ENCODE results near the gene ST6GAL2.

ST6GAL2 gene

DNA sequence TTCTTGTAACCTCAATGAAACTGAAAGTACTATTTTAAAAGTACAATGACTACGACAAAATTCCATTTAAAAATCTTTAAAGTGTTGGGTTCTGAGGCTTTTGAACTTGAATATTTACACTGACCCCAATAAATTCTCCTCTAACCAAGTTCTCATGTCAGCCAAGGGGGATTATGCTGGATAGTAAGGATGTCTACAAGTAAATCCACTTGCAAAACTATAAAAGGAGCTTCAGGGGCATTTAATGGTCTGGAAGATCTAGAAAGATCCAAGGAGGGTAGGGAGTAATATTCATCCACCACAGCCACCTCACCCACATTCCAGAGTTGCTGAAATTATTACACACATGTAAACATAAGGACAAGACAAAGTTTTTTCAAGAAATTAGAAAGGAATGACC is 81.8 kb downstream of the ST6GAL2 start:
- Histone ChIP-seq H3K4me3 (ENCODE audit: low read length in 2 of 2) (no peak overlapping the region), H3K4me2 (ENCODE audit: insufficient read depth, low read length, poor library complexity, severe bottlenecking) (no peak overlapping the region), H4K8ac (ENCODE audit: low read depth, low read length) (no peak overlapping the region), H3K4me1 (ENCODE audit: control insufficient read depth in 2 of 2, insufficient read depth in 1 of 2, low read depth in 1 of 2, low read length in 2 of 2) (peaks cover 0 to 7% of the 10 kb centered on the region in 2 donors), H2BK120ac (ENCODE audit: low read depth, low read length) (no peak overlapping the region), H3K9ac (ENCODE audit: low read depth, low read length, poor library complexity) (no peak overlapping the region), H2AK5ac (ENCODE audit: low read depth, low read length) (no peak overlapping the region), H3K27ac (replicated peaks; ENCODE audit: low read length) (no peak overlapping the region), H3K18ac (ENCODE audit: low read length) (no peak overlapping the region), H3K14ac (ENCODE audit: low read length) (no peak overlapping the region), H3K27me3 (ENCODE audit: control insufficient read depth in 3 of 3, insufficient read depth in 3 of 3, low read depth in 1 of 3, low read length in 3 of 3) (peaks cover 0 to 16% (median 0%) of the 10 kb centered on the region in 3 experiments), H2BK15ac (ENCODE audit: low read length) (no peak overlapping the region), H2BK5ac (ENCODE audit: low read length) (no peak overlapping the region), H3K9me3 (replicated peaks in 1 of 2; ENCODE audit: control insufficient read depth in 2 of 2, insufficient read depth in 1 of 2, low read depth in 1 of 2, low read length in 2 of 2) (no peaks in the 10 kb centered on the region), H2AFZ (ENCODE audit: low read length) (no peak overlapping the region), H3K36me3 (replicated peaks in 1 of 2; ENCODE audit: control insufficient read depth in 2 of 2, insufficient read depth in 2 of 2, low read length in 2 of 2) (peaks cover 0 to 2% of the 10 kb centered on the region in 2 donors), H2BK12ac (ENCODE audit: low read length) (no peak overlapping the region), H3K23ac (ENCODE audit: low read depth, low read length, poor library complexity) (no peak overlapping the region), H4K91ac (ENCODE audit: low read depth, low read length, poor library complexity) (no peak overlapping the region), H3K79me1 (ENCODE audit: low read depth, low read length) (no peaks in the 10 kb centered on the region), H3K4ac (ENCODE audit: low read length) (no peak overlapping the region)
- WGBS, 2 donors (ENCODE audit: extremely low coverage in 2 of 2, insufficient read length in 2 of 2, insufficient replicate concordance in 1 of 2), result no CpG with 5 or more reads among the region's 1 CpG
- DNase-seq (ENCODE audit: low spot score), result no peak

DNA sequence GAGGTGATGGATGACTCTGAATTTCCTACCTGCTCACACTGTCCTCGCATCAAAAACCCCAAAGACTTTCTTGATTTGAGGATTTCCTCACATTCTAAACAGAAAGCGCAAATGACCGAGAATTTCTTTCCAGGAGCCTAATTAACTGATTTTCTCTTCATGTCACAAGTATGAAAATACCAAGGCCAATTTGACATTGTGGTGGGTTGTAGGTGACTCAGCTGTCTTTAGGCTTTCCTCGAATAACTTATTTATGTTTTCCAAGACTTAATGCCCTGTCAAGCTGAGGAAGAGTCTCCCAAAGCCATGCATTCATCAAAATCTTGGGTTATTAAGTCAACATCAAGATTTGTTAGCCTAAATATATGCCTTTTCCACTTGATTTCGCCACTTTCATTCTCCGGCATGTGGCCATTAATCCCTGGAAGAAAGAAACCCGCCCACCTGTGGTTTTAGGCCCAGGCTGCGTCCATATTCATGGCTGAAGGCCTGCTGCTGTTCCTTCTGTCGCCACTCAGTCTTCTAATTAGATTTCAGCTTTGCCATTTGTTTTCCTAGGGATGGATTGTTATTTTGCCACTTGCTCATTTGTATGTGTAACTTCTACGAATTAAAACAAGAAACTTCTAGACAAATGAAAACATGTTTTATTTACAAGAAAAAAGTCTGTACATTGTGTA is 84.9 kb downstream of the ST6GAL2 start:
- Histone ChIP-seq H4K8ac (ENCODE audit: low read depth, low read length) (no peak overlapping the region), H3K36me3 (replicated peaks in 1 of 2; ENCODE audit: control insufficient read depth in 2 of 2, insufficient read depth in 2 of 2, low read length in 2 of 2) (no peaks in the 10 kb centered on the region), H3K27ac (replicated peaks; ENCODE audit: low read length) (no peak overlapping the region), H3K9ac (ENCODE audit: low read depth, low read length, poor library complexity) (no peak overlapping the region), H3K4me3 (ENCODE audit: low read length in 2 of 2) (no peak overlapping the region), H3K27me3 (ENCODE audit: control insufficient read depth in 3 of 3, insufficient read depth in 3 of 3, low read depth in 1 of 3, low read length in 3 of 3) (peaks cover 0 to 16% (median 0%) of the 10 kb centered on the region in 3 experiments), H3K79me1 (ENCODE audit: low read depth, low read length) (no peaks in the 10 kb centered on the region), H3K4ac (ENCODE audit: low read length) (no peak overlapping the region), H2BK120ac (ENCODE audit: low read depth, low read length) (no peak overlapping the region), H3K14ac (ENCODE audit: low read length) (no peak overlapping the region), H3K9me3 (replicated peaks in 1 of 2; ENCODE audit: control insufficient read depth in 2 of 2, insufficient read depth in 1 of 2, low read depth in 1 of 2, low read length in 2 of 2) (no peaks in the 10 kb centered on the region), H2BK5ac (ENCODE audit: low read length) (no peak overlapping the region), H2AFZ (ENCODE audit: low read length) (no peak overlapping the region), H2BK12ac (ENCODE audit: low read length) (no peak overlapping the region), H3K23ac (ENCODE audit: low read depth, low read length, poor library complexity) (no peak overlapping the region), H3K4me1 (ENCODE audit: control insufficient read depth in 2 of 2, insufficient read depth in 1 of 2, low read depth in 1 of 2, low read length in 2 of 2) (peaks cover 0 to 7% of the 10 kb centered on the region in 2 donors), H3K18ac (ENCODE audit: low read length) (no peak overlapping the region), H2AK5ac (ENCODE audit: low read depth, low read length) (no peak overlapping the region), H4K91ac (ENCODE audit: low read depth, low read length, poor library complexity) (no peak overlapping the region), H2BK15ac (ENCODE audit: low read length) (no peak overlapping the region), H3K4me2 (ENCODE audit: insufficient read depth, low read length, poor library complexity, severe bottlenecking) (no peak overlapping the region)
- DNase-seq (ENCODE audit: low spot score), result peak; percentile 55
- WGBS, 2 donors (ENCODE audit: extremely low coverage in 2 of 2, insufficient read length in 2 of 2, insufficient replicate concordance in 1 of 2), result no CpG with 5 or more reads among the region's 10 CpGs

DNA sequence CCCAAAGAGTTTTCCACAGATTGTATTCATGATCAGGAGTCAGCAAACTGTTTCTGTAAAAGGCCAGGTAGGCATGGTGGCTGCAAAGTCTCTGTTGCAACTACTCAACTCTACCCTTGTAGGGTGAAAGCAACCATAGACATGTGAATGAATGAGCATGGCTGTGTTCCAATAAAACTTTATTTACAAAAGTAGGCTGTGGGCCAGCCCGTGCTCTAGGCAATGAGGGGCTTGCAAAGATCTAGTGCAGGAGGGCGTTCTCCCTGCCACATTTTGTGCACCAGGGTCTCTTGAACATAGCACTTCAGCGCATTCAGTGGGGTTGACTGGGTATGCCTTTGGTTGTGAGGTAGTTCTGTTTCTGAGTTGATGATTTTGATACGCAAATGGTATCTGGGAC is 85.8 kb downstream of the ST6GAL2 start:
- no peak overlapping the region for H2BK15ac ChIP-seq (ENCODE audit: low read length)
- H3K4me2 ChIP-seq (ENCODE audit: insufficient read depth, low read length, poor library complexity, severe bottlenecking), result no peak overlapping the region

DNA sequence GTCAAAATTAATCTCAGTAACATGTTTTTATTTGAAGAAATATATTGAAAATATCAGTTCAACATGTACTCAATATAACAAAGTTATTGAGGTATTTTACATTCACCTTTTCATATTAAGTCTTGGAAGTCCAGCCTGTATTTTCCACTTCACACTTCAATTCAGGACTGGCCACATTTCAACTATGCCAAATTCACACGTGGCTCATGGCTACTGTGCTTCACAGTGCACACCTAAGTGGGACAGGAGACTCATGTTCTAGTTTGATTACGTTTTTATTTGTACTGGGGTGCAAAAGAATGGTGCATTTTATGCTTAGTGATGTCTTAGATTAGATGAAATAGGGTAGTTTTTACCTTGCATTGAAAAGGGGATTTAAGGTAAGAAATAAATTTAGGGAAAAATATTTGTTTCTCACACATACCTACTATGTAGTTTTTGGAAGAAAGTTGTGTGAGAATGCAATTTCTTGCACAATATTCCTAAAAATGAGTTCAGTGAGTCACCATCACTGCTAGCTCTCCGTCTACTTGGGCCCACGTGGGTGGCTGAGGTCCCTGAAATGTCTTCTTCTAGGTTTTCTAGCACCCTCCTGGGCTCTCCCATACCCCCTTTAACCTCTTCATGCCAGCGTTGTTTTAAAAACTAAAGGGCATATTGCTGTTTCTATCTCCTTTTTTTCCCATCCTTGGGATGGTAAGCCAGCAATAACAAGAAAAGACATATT is 87.0 kb downstream of the ST6GAL2 start:
- no peak overlapping the region for H2BK15ac ChIP-seq (ENCODE audit: low read length)
- H3K79me1 ChIP-seq (ENCODE audit: low read depth, low read length), result no peaks in the 10 kb centered on the region
- no peak overlapping the region for H3K4me2 ChIP-seq (ENCODE audit: insufficient read depth, low read length, poor library complexity, severe bottlenecking)
- H4K8ac ChIP-seq (ENCODE audit: low read depth, low read length), result no peak overlapping the region
- no peak overlapping the region for H3K23ac ChIP-seq (ENCODE audit: low read depth, low read length, poor library complexity)
- H3K27me3 ChIP-seq (ENCODE audit: control insufficient read depth in 3 of 3, insufficient read depth in 3 of 3, low read depth in 1 of 3, low read length in 3 of 3), result peaks cover 0 to 16% (median 0%) of the 10 kb centered on the region in 3 experiments
- no peak overlapping the region for H2AK5ac ChIP-seq (ENCODE audit: low read depth, low read length)
- no peak overlapping the region for H3K14ac ChIP-seq (ENCODE audit: low read length)
- WGBS, 2 donors (ENCODE audit: extremely low coverage in 2 of 2, insufficient read length in 2 of 2, insufficient replicate concordance in 1 of 2), result no CpG with 5 or more reads among the region's 5 CpGs
- no peak overlapping the region for H3K4ac ChIP-seq (ENCODE audit: low read length)
- no peak overlapping the region for H3K9ac ChIP-seq (ENCODE audit: low read depth, low read length, poor library complexity)
- no peak overlapping the region for H2BK12ac ChIP-seq (ENCODE audit: low read length)
- no peak overlapping the region for H3K4me3 ChIP-seq (ENCODE audit: low read length in 2 of 2)
- H2BK120ac ChIP-seq (ENCODE audit: low read depth, low read length), result no peak overlapping the region
- H3K9me3 ChIP-seq (replicated peaks in 1 of 2; ENCODE audit: control insufficient read depth in 2 of 2, insufficient read depth in 1 of 2, low read depth in 1 of 2, low read length in 2 of 2), result no peaks in the 10 kb centered on the region
- peaks cover 0 to 7% of the 10 kb centered on the region in 2 donors for H3K4me1 ChIP-seq (ENCODE audit: control insufficient read depth in 2 of 2, insufficient read depth in 1 of 2, low read depth in 1 of 2, low read length in 2 of 2)
- no peak overlapping the region for H2BK5ac ChIP-seq (ENCODE audit: low read length)
- H4K91ac ChIP-seq (ENCODE audit: low read depth, low read length, poor library complexity), result no peak overlapping the region
- DNase-seq (ENCODE audit: low spot score), result no peak
- no peak overlapping the region for H3K18ac ChIP-seq (ENCODE audit: low read length)
- H3K36me3 ChIP-seq (replicated peaks in 1 of 2; ENCODE audit: control insufficient read depth in 2 of 2, insufficient read depth in 2 of 2, low read length in 2 of 2), result no peaks in the 10 kb centered on the region
- no peak overlapping the region for H3K27ac ChIP-seq (replicated peaks; ENCODE audit: low read length)
- no peak overlapping the region for H2AFZ ChIP-seq (ENCODE audit: low read length)

More for the DNA sequence above, 85.8 kb downstream of the ST6GAL2 start:
- Histone ChIP-seq H2AK5ac (ENCODE audit: low read depth, low read length) (no peak overlapping the region), H3K79me1 (ENCODE audit: low read depth, low read length) (no peaks in the 10 kb centered on the region), H3K27me3 (ENCODE audit: control insufficient read depth in 3 of 3, insufficient read depth in 3 of 3, low read depth in 1 of 3, low read length in 3 of 3) (peaks cover 0 to 16% (median 0%) of the 10 kb centered on the region in 3 experiments), H2BK12ac (ENCODE audit: low read length) (no peak overlapping the region), H3K18ac (ENCODE audit: low read length) (no peak overlapping the region), H3K4me1 (ENCODE audit: control insufficient read depth in 2 of 2, insufficient read depth in 1 of 2, low read depth in 1 of 2, low read length in 2 of 2) (peaks cover 0 to 7% of the 10 kb centered on the region in 2 donors), H3K27ac (replicated peaks; ENCODE audit: low read length) (no peak overlapping the region), H2BK120ac (ENCODE audit: low read depth, low read length) (no peak overlapping the region), H4K91ac (ENCODE audit: low read depth, low read length, poor library complexity) (no peak overlapping the region), H2AFZ (ENCODE audit: low read length) (no peak overlapping the region), H2BK5ac (ENCODE audit: low read length) (no peak overlapping the region), H3K9ac (ENCODE audit: low read depth, low read length, poor library complexity) (no peak overlapping the region), H3K36me3 (replicated peaks in 1 of 2; ENCODE audit: control insufficient read depth in 2 of 2, insufficient read depth in 2 of 2, low read length in 2 of 2) (no peaks in the 10 kb centered on the region), H3K9me3 (replicated peaks in 1 of 2; ENCODE audit: control insufficient read depth in 2 of 2, insufficient read depth in 1 of 2, low read depth in 1 of 2, low read length in 2 of 2) (no peaks in the 10 kb centered on the region), H3K23ac (ENCODE audit: low read depth, low read length, poor library complexity) (no peak overlapping the region), H3K14ac (ENCODE audit: low read length) (no peak overlapping the region), H3K4me3 (ENCODE audit: low read length in 2 of 2) (no peak overlapping the region), H3K4ac (ENCODE audit: low read length) (no peak overlapping the region), H4K8ac (ENCODE audit: low read depth, low read length) (no peak overlapping the region)
- WGBS, 2 donors (ENCODE audit: extremely low coverage in 2 of 2, insufficient read length in 2 of 2, insufficient replicate concordance in 1 of 2), result no CpG with 5 or more reads among the region's 4 CpGs
- no peak for DNase-seq (ENCODE audit: low spot score)

Data from neuronal stem cell (in vitro differentiated cells).